IPS-NIHi7 (cell line): ENCODE results near the gene CHKB.
A peak's percentile ranks its signal among the peaks of the same experiment; 100 is the strongest.
"Not testable (repeated sequence)": the region's sequence is repeated elsewhere in the genome, so short reads cannot be mapped to it uniquely, and the experiment has no call there.

Experiments
- DNase-seq: peaks from one replicate; pipeline ENCODE4 v3.0.0; 2012; ENCODE audit warnings: mixed read lengths; ENCODE audit errors: extremely low spot score

The CHKB gene

GRCh38 chr22:50612168-50612527 lies 29.5 kb upstream of the CHKB start:
- no peak for DNase-seq

GRCh38 chr22:50611341-50612060 lies 28.9 kb upstream of the CHKB start:
- DNase-seq: no peak

GRCh38 chr22:50610581-50610980 lies 27.9 kb upstream of the CHKB start:
- peak; percentile 5 for DNase-seq

- no peak for DNase-seq
These were observed 27.4 kb upstream of the CHKB start for GRCh38 chr22:50610041-50610451.

DNA sequence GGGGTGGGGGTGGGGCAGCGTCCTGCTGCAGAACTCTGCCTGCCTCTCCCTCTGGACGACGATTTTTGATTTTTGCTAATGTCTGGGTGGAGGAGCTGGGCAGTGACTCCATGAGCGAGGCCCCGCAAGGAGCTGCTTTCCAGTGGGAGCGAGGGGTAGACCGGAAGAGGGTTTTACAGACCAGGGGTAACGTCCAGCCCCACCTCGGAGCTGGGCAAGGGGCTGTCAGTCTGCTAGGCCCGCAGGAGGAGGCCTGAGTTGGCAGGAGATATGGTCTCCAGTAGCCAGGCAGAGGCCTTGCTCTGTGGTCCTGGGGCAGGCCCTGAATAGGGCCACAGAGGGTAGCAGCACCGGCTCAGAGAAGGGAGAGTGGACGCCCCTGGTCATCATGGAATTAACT lies 26.9 kb upstream of the CHKB start:
- DNase-seq: no peak

- no peak for DNase-seq
These were observed 26.3 kb upstream of the CHKB start for GRCh38 chr22:50608996-50609395.

- DNase-seq: not testable (repeated sequence)
These were observed 25.6 kb upstream of the CHKB start for GRCh38 chr22:50608058-50608840.

GRCh38 chr22:50607659-50608020 lies 25.0 kb upstream of the CHKB start:
- no peak for DNase-seq

GRCh38 chr22:50606946-50607658 lies 24.5 kb upstream of the CHKB start:
- DNase-seq: no peak

DNA sequence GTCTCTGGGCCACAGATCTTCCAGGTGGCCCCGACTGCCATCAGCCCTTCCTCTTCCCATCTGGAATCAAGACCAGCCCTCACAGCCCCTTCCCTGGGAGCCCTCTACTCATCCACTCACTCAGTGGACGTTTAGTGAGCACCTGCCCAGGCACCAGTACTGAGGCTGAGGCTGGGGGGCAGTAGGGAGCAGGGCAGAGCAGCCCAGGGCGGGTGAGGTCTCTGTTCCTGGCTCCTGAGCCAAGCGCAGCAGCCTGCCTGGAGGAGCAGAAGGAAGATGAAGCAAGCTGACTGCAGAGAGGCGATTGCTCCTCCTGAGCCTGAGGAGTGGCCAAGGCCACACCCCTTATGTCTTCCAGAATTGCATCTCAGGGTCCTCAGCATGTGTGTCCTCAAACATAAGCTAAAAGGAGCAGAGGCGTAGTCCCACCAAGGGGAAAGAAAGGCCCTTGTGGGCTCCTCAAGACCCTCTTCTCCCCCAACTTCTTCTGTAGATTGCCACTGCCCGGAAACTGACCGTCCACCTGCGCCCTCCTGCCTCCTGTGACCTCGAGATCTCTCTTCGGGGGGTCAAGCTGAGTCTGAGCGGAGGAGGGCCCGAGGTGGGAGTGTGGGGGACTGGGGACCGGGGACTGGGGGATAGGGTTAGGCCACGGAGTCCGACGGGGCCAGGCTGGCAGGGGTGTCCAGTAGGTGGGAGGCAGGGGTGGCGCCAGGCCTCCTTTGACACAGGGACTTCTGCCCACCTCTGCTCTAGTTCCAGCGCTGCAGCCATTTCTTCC lies 23.7 kb upstream of the CHKB start:
- no peak for DNase-seq

- no peak for DNase-seq
These were observed 23.0 kb upstream of the CHKB start for GRCh38 chr22:50605613-50606074.

DNA sequence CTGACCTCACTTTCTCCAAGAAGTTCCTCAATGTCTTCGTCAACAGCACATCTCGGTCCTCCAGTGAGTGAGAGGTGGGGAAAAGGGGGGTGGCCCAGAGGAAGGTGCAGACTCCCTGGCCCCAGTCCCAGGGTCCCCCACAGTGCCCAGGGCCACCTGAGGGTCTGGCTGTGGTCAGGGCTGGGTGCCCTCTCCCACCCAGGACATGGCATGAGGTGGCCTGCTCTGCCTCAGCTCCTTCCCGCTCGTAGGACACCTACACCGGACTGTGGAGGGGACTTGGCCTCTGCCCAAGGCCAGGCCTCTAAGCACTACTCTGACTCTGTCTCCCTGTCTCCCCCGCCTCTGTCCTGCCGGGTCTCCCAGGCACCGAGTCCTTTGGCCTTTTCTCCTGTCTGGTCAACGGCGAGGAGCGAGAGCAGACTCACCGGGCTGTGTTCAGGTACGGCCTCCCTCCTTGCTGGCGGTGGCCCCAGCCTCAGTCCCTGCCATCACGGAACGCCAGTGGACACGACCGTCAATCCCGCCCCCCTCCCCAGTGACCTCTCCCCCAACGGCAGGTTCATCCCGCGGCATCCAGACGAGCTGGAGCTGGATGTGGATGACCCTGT lies 22.5 kb upstream of the CHKB start:
- no peak for DNase-seq

DNA sequence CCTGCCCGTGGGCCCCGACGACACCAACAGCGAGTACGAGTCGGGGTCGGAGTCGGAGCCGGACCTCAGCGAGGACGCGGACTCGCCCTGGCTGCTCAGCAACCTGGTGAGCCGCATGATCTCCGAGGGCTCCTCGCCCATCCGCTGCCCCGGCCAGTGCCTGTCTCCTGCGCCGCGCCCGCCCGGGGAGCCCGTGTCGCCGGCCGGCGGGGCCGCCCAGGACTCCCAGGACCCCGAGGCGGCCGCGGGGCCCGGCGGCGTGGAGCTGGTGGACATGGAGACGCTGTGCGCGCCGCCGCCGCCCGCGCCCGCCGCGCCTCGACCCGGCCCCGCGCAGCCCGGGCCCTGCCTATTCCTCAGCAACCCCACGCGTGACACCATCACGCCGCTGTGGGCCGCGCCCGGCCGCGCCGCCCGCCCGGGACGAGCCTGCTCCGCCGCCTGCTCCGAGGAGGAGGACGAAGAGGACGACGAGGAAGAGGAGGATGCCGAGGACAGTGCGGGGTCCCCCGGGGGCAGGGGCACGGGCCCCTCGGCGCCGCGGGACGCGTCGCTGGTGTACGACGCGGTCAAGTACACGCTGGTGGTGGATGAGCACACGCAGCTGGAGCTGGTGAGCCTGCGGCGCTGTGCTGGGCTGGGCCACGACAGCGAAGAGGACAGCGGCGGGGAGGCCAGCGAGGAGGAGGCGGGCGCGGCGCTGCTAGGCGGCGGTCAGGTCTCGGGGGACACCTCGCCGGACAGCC lies 21.8 kb upstream of the CHKB start:
- no peak for DNase-seq

GRCh38 chr22:50603511-50604255 lies 21.0 kb upstream of the CHKB start:
- no peak for DNase-seq

GRCh38 chr22:50602338-50602700 lies 19.7 kb upstream of the CHKB start:
- DNase-seq: no peak

- no peak for DNase-seq
These were observed 19.2 kb upstream of the CHKB start for GRCh38 chr22:50601669-50602337.

DNA sequence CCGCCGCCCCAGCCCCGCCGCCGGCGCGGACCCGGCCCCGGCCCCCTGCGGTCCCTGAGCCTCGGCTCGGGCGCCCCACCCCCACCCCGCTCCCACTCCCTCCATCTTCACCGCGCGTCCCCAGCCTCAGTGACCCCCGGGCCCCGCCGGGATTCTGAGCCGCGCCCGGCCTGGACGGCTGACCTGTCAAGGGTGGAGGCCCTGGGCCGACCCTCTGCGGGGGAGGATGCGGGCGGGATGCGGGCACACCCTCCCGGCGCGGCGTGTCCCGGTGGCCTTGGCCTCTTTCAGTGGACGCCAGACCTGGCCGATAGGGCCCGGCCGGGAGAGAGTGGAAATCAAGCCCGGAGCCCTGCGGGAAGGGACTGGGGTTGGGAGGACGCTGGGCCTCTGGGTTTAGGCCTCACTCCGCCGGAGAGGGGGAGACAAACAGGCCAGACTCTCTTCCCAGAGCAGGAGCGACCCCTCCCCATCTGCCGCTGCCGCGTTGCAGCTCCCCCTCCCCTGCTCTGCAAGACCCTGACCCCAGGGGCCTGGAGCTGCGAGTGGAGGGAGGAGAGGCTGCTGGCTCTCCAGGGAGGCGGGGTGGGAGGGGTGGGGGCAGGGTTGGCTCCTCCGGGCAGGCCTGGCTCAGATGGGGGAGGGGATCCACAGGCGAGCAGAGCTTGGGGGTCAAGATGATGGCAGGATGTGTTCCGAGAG lies 18.5 kb upstream of the CHKB start:
- no peak for DNase-seq

DNA sequence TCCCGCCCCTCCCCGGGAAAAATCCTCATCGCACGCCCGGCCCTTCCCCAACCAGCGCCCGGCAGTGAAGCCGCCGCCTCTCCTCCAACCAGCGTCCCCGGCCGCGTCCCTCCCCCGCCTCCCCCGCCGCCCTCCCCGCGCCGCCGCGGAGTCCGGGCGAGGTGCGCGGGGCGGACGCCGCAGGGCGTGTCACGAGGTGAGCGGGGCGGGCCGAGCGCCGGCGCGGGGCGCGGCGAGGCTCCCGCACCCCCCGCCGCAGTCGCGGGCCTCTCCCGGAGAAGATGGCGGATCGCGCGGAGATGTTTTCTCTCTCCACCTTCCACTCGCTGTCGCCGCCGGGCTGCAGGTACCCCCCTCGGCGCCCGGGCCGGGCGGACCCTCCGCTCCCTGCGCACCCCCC lies 17.9 kb upstream of the CHKB start, which contains the start of gene MAPK8IP2:
Gene MAPK8IP2, plus strand, starts transcription at position 256 of the 400 bp plus-strand sequence. Its CDS starts 26 bp downstream, at position 282.
- no peak for DNase-seq
